Measurements from ENCODE around the gene KCNE3.

DNA sequence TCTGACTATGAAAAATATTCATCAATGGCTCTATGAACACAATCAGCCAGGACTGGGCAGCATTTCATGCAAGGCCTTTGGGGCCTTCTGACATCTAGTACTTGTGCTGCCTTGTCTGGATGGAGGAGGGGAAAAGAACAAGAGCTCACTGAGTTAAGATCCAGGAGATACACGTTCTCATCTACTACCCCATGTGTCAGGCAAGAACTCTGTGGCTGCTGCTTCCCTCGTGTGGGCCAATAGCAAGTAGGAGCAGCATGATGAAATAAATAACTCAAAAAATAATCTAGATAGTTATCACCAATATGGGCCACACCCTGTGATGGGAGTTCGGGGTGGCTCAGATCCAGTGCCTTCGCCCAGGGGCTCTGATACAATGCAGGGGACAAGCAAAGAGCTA lies 7.3 kb downstream of the KCNE3 start:
- TF ChIP-seq, protein P1, sequence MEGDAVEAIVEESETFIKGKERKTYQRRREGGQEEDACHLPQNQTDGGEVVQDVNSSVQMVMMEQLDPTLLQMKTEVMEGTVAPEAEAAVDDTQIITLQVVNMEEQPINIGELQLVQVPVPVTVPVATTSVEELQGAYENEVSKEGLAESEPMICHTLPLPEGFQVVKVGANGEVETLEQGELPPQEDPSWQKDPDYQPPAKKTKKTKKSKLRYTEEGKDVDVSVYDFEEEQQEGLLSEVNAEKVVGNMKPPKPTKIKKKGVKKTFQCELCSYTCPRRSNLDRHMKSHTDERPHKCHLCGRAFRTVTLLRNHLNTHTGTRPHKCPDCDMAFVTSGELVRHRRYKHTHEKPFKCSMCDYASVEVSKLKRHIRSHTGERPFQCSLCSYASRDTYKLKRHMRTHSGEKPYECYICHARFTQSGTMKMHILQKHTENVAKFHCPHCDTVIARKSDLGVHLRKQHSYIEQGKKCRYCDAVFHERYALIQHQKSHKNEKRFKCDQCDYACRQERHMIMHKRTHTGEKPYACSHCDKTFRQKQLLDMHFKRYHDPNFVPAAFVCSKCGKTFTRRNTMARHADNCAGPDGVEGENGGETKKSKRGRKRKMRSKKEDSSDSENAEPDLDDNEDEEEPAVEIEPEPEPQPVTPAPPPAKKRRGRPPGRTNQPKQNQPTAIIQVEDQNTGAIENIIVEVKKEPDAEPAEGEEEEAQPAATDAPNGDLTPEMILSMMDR (conservative IDR thresholded peaks at IDR 0.05; ENCODE audit: low read depth, low read length): no peak
- no peak for TF ChIP-seq EZH2 (IDR thresholded peaks at IDR 0.05; ENCODE audit: borderline replicate concordance, low read depth, low read length, poor library complexity, severe bottlenecking)
